ENCODE measurements around the gene MZF1.

Gene MZF1

GRCh38 chr19:58569943-58570670, 3.0 kb downstream of the MZF1 start:
- DNase-seq, result no peak
- H3K36me3 ChIP-seq (replicated peaks), result peaks cover 14% of the 10 kb centered on the region
- in situ Hi-C loops (cut with HindIII; ENCODE audit: low pct_ligation_motif_present, low sequenced_read_pairs), result no loop called here

GRCh38 chr19:58569191-58569942, 3.8 kb downstream of the MZF1 start:
- no peak for DNase-seq
- H3K4me3 ChIP-seq (ENCODE audit: low read depth, low read length), result no peak overlapping the region
- H3K27ac ChIP-seq, result no peak overlapping the region
- in situ Hi-C loops (cut with HindIII; ENCODE audit: low pct_ligation_motif_present, low sequenced_read_pairs), result no loop called here
- no peak for TF ChIP-seq CTCF (IDR thresholded peaks at IDR 0.05; ENCODE audit: low read depth, low read length, missing control alignments)
- H3K27me3 ChIP-seq (replicated peaks), result no peaks in the 10 kb centered on the region
- peaks cover 14% of the 10 kb centered on the region for H3K36me3 ChIP-seq (replicated peaks)

More at GRCh38 chr19:58569943-58570670, 3.0 kb downstream of the MZF1 start:
- no peak overlapping the region for H3K27ac ChIP-seq
- no peaks in the 10 kb centered on the region for H3K27me3 ChIP-seq (replicated peaks)
- no peak for TF ChIP-seq CTCF (IDR thresholded peaks at IDR 0.05; ENCODE audit: low read depth, low read length, missing control alignments)
- no peak overlapping the region for H3K4me3 ChIP-seq (ENCODE audit: low read depth, low read length)

GRCh38 chr19:58568453-58569130, 4.5 kb downstream of the MZF1 start:
- no peak for DNase-seq
- H3K4me3 ChIP-seq (ENCODE audit: low read depth, low read length), result no peak overlapping the region
- in situ Hi-C loops (cut with HindIII; ENCODE audit: low pct_ligation_motif_present, low sequenced_read_pairs), result no loop called here
- H3K27ac ChIP-seq, result no peak overlapping the region
- no peak for TF ChIP-seq CTCF (IDR thresholded peaks at IDR 0.05; ENCODE audit: low read depth, low read length, missing control alignments)
- no peaks in the 10 kb centered on the region for H3K27me3 ChIP-seq (replicated peaks)
- H3K36me3 ChIP-seq (replicated peaks), result peaks cover 14% of the 10 kb centered on the region

GRCh38 chr19:58566989-58567388, 6.1 kb downstream of the MZF1 start:
- Histone ChIP-seq H3K4me3 (ENCODE audit: low read depth, low read length) (no peak overlapping the region), H3K36me3 (replicated peaks) (peaks cover 14% of the 10 kb centered on the region), H3K27me3 (replicated peaks) (no peaks in the 10 kb centered on the region), H3K27ac (no peak overlapping the region)
- DNase-seq, result no peak
- TF ChIP-seq CTCF (IDR thresholded peaks at IDR 0.05; ENCODE audit: low read depth, low read length, missing control alignments), result no peak
- in situ Hi-C loops (cut with HindIII; ENCODE audit: low pct_ligation_motif_present, low sequenced_read_pairs), result no loop called here

- Histone ChIP-seq H3K36me3 (replicated peaks) (peaks cover 3% of the 10 kb centered on the region), H3K27ac (no peak overlapping the region), H3K27me3 (replicated peaks) (no peaks in the 10 kb centered on the region), H3K4me3 (ENCODE audit: low read depth, low read length) (no peak overlapping the region)
- in situ Hi-C loops (cut with HindIII; ENCODE audit: low pct_ligation_motif_present, low sequenced_read_pairs), result no loop called here
- no peak for DNase-seq
- no peak for TF ChIP-seq CTCF (IDR thresholded peaks at IDR 0.05; ENCODE audit: low read depth, low read length, missing control alignments)
Measured at GRCh38 chr19:58563823-58564222, 9.3 kb downstream of the MZF1 start.
